Measurements from ENCODE around the gene TCF15.

DNA sequence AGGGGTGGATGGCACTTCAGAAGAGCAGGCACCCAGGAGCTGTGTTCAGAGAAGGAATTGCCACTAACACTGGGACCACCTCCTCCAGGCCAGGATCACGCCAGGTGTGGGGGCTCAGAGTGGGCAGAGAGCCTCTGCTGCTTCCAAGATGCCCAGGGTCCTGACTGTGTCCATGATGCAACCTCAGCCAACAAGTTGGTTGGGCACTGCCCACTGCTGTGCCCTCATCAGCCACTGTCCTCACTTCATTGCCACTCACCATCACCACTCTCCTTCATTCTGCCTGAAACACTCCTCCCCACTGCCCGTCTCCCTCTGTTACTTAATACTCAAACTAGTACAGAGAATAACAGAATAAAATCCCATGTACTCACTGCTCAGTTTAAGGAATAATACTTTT is 16.5 kb upstream of the TCF15 start:
- TF ChIP-seq ZNF761 (CRISPR knock-in tag; conservative IDR thresholded peaks at IDR 0.05) = no peak
- TF ChIP-seq ARID2 (CRISPR knock-in tag; IDR thresholded peaks at IDR 0.05; ENCODE audit: borderline replicate concordance) = no peak

All from HepG2 (cell line).